K562 (cell line): ENCODE measurements around the gene ALDH3B2.

Experiments
- BCL6 ChIP-seq: fragments of 250-450 bp; sonication (Bioruptor Pico); IDR thresholded peaks from 2 replicates; pipeline ENCODE4 v1.4.0; 2020
- CHD4 ChIP-seq: fragments of 200-600 bp; sonication (generic); IDR thresholded peaks from 3 replicates; pipeline ENCODE4 v1.6.1; 2012; ENCODE audit warnings: low read depth, mild to moderate bottlenecking, mixed read lengths, low read length, inconsistent platforms; ENCODE audit not compliant: insufficient read depth, insufficient replicate concordance, poor library complexity, severe bottlenecking
- MAZ ChIP-seq, 2 experiments: fragments of 450-650 bp in 1 of 2; sonication (generic) in 1 of 2; formaldehyde crosslinking; IDR thresholded peaks in 1 of 2; conservative IDR thresholded peaks in 1 of 2; 2 replicates each; pipeline versions ENCODE4 v1.4.0 to v1.5.0; 2020; ENCODE audit warnings: mild to moderate bottlenecking in 1 of 2, missing genetic modification reagents in 1 of 2
- NFYB ChIP-seq: IDR thresholded peaks from 2 replicates; pipeline ENCODE4 v1.6.1; 2011; ENCODE audit warnings: mild to moderate bottlenecking, moderate library complexity; ENCODE audit not compliant: insufficient read length; ENCODE audit errors: extremely low read depth
- NR2C1 ChIP-seq, 2 experiments: fragments of 450-650 bp; IDR thresholded peaks; 2 replicates each; pipeline ENCODE4 v1.6.1; 2017; ENCODE audit warnings: mild to moderate bottlenecking in 2 of 2, antibody characterized with exemption in 1 of 2, inconsistent platforms in 1 of 2, missing compliant biosample characterization in 1 of 2, missing genetic modification characterization in 1 of 2
- NR4A1 ChIP-seq, 2 experiments: fragments of 250-450 bp in 1 of 2; fragments of 450-650 bp in 1 of 2; sonication (Bioruptor Pico) in 1 of 2; IDR thresholded peaks; 2 replicates each; pipeline versions ENCODE4 v1.4.0 to v1.6.1; 2016 to 2020; ENCODE audit warnings: mild to moderate bottlenecking in 2 of 2, missing compliant biosample characterization in 1 of 2, missing genetic modification characterization in 1 of 2, moderate library complexity in 1 of 2
- RAD21 ChIP-seq, 2 experiments: fragments of 250-450 bp in 1 of 2; fragments of 450-650 bp in 1 of 2; sonication (Bioruptor Pico) in 1 of 2; formaldehyde crosslinking in 1 of 2; IDR thresholded peaks in 1 of 2; conservative IDR thresholded peaks in 1 of 2; 2 replicates each; pipeline versions ENCODE4 v1.4.0 to v1.8.0; 2020 to 2022; ENCODE audit warnings: mild to moderate bottlenecking in 2 of 2, moderate library complexity in 1 of 2
- ZFP36 ChIP-seq: fragments of 150-350 bp; IDR thresholded peaks from 2 replicates; pipeline ENCODE4 v1.6.1; 2018; ENCODE audit warnings: low read length, low read depth; ENCODE audit not compliant: partially characterized antibody
- TF ChIP-seq, protein P1 (sequence below), 3 experiments: IDR thresholded peaks in 2 of 3; conservative IDR thresholded peaks in 1 of 3; 2 replicates each; pipeline ENCODE4 v1.5.1; 2011 to 2012; ENCODE audit warnings: low read length in 3 of 3, mild to moderate bottlenecking in 3 of 3, control low read depth in 2 of 3, improper control_type of control experiment in 1 of 3, inconsistent platforms in 1 of 3, low read depth in 1 of 3, mixed read lengths in 1 of 3, moderate library complexity in 1 of 3; ENCODE audit not compliant: insufficient read depth in 2 of 3
- TF ChIP-seq, protein P2 (sequence below), 2 experiments: IDR thresholded peaks; 2 replicates each; pipeline ENCODE4 v1.6.1; 2011; ENCODE audit warnings: borderline replicate concordance in 1 of 2, control low read depth in 1 of 2, low read depth in 1 of 2, low read length in 1 of 2, mild to moderate bottlenecking in 1 of 2, mixed read lengths in 1 of 2, moderate library complexity in 1 of 2; ENCODE audit not compliant: insufficient read depth in 1 of 2, insufficient read length in 1 of 2, poor library complexity in 1 of 2, severe bottlenecking in 1 of 2; ENCODE audit errors: extremely low read depth in 1 of 2

DNA sequence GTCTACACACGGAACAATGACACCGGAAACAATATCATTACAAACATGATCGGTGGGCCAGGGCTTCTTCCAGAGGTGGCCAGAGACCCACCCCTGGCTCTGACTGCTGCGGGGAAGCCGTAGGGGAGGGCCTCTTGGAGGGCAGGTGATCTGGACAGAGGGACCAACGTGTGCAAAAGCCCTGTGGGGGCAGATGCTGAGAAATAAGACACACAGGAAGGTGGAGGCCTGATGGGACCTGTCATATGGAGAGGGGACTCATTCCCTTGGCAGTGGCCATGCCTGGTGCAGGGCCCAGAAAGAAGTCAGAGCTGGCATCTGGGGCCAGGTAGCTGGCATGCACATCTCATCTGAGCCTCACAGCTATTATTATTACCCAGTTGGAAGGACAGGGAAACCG, 1.1 kb downstream of the ALDH3B2 start:
- no peak for TF ChIP-seq MAZ (CRISPR knock-in tag; conservative IDR thresholded peaks at IDR 0.05 in 1 of 2, IDR thresholded peaks at IDR 0.05 in 1 of 2)
- TF ChIP-seq NR2C1 (IDR thresholded peaks at IDR 0.05): no peak
- TF ChIP-seq NR2C1 (tag; IDR thresholded peaks at IDR 0.05): no peak
- TF ChIP-seq, protein P1, sequence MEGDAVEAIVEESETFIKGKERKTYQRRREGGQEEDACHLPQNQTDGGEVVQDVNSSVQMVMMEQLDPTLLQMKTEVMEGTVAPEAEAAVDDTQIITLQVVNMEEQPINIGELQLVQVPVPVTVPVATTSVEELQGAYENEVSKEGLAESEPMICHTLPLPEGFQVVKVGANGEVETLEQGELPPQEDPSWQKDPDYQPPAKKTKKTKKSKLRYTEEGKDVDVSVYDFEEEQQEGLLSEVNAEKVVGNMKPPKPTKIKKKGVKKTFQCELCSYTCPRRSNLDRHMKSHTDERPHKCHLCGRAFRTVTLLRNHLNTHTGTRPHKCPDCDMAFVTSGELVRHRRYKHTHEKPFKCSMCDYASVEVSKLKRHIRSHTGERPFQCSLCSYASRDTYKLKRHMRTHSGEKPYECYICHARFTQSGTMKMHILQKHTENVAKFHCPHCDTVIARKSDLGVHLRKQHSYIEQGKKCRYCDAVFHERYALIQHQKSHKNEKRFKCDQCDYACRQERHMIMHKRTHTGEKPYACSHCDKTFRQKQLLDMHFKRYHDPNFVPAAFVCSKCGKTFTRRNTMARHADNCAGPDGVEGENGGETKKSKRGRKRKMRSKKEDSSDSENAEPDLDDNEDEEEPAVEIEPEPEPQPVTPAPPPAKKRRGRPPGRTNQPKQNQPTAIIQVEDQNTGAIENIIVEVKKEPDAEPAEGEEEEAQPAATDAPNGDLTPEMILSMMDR (IDR thresholded peaks at IDR 0.05 in 2 of 3, conservative IDR thresholded peaks at IDR 0.05 in 1 of 3; ENCODE audit: insufficient read depth in 2 of 3, low read depth in 1 of 3, low read length in 3 of 3): no peak
- no peak for TF ChIP-seq RAD21 (CRISPR knock-in tag; conservative IDR thresholded peaks at IDR 0.05 in 1 of 2, IDR thresholded peaks at IDR 0.05 in 1 of 2)
- TF ChIP-seq NFYB: no peak
- TF ChIP-seq ZFP36: no peak
- TF ChIP-seq CHD4: no peak
- no peak for TF ChIP-seq BCL6 (CRISPR knock-in tag)
- no peak for TF ChIP-seq NR4A1 (CRISPR knock-in tag; IDR thresholded peaks at IDR 0.05)
- no peak for TF ChIP-seq NR4A1 (tag; IDR thresholded peaks at IDR 0.05)
- TF ChIP-seq, protein P2, sequence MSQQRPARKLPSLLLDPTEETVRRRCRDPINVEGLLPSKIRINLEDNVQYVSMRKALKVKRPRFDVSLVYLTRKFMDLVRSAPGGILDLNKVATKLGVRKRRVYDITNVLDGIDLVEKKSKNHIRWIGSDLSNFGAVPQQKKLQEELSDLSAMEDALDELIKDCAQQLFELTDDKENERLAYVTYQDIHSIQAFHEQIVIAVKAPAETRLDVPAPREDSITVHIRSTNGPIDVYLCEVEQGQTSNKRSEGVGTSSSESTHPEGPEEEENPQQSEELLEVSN (IDR thresholded peaks at IDR 0.05; ENCODE audit: borderline replicate concordance in 1 of 2, extremely low read depth in 1 of 2, insufficient read depth in 1 of 2, insufficient read length in 1 of 2, low read depth in 1 of 2, low read length in 1 of 2, poor library complexity in 1 of 2, severe bottlenecking in 1 of 2): no peak
